GM18870 (cell line): ENCODE results near the gene S100A2.
"Not testable (repeated sequence)": the region's sequence is repeated elsewhere in the genome, so short reads cannot be mapped to it uniquely, and the experiment has no call there.

Source experiments
- ATAC-seq: cut with Tn5 transposase; IDR thresholded peaks from one replicate; pipeline ENCODE4 v1.9.1; 2021; ENCODE audit warnings: moderate library complexity; ENCODE audit not compliant: unreplicated experiment

The S100A2 gene

GRCh38 chr1:153566414-153567371, 1.0 kb upstream of the S100A2 start:
- ATAC-seq, result no peak

GRCh38 chr1:153563991-153564390, 1.7 kb downstream of the S100A2 start:
- no peak for ATAC-seq

- ATAC-seq, result no peak
These were observed 2.2 kb downstream of the S100A2 start for GRCh38 chr1:153563483-153563901.

- not testable (repeated sequence) for ATAC-seq
These were observed 3.6 kb downstream of the S100A2 start for GRCh38 chr1:153562021-153562420.

DNA sequence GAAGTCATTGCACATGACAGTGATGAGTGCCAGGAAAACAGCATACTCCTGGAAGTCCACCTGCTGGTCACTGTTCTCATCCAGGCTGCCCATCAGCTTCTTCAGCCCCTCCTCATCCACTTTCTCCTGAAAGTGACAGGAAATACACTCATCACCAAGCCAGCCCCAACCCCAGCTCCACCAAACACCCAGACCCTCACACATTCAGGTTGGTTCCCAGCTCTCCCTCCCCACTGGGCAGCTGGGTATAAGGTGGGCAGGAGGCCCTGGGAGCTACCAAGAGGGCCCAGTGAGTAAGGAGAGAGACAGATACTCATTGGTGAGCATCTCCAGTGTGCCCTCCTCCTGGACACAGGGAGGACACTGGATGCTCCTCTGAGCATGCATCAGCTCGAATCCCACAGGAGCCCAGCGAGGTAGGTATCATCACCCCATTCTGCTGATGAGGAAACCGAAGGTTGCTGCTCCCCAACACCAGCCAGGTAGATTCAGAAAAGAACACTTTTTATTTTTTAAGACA, 4.1 kb downstream of the S100A2 start:
- no peak for ATAC-seq

DNA sequence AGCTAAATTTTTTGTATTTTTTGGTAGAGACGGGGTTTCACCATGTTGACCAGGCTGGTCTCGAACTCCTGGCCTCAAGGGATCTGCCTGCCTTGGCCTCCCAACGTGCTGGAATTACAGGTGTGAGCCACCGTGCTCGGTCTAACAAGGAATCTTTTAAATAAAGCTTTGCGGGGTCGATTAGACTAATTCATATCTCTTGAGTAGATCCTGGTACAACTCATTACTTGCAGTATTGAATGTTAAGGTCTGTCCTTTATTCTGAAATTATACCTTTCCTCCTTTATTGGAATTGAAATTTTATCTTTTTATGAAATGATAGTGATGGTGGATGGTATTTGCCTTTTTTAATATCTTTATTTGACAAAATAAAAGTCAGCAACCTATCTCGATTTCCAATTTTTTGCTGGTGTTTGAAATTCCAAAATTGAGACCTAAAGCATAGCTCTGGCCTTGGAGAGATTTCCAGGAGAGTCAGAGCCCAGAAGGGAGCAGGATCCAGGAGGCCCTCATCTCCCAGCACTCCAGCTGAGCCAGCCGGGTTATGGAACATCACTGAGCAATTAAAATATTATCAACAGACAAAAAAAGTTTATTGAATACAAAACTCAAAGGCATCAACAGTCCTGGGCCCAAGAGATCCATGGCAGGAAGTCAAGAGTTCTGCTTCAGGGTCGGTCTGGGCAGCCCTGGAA, 4.7 kb downstream of the S100A2 start:
- no peak for ATAC-seq

DNA sequence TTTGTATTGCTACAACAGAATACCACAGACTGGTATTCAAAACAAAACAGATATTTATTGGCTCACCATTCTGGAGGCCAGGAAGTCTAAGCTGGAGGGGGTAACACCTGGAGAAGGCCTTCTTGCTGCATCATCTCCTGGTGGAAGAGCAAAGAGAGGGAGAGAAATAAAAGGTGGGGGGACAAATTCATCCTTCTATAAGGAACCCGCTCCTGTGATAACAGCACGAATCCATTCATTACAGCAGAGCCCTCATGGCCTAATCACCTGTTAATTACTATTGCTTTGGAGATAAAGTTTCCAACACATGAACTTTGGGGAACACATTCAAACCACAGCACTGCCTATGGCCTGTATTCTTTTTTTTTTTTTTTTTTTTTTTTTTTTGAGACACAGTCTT, 5.4 kb downstream of the S100A2 start:
- ATAC-seq, result no peak

- no peak for ATAC-seq
These were observed 7.8 kb downstream of the S100A2 start for GRCh38 chr1:153557877-153558276.

- ATAC-seq, result no peak
These were observed 9.3 kb downstream of the S100A2 start for GRCh38 chr1:153556348-153556747.

DNA sequence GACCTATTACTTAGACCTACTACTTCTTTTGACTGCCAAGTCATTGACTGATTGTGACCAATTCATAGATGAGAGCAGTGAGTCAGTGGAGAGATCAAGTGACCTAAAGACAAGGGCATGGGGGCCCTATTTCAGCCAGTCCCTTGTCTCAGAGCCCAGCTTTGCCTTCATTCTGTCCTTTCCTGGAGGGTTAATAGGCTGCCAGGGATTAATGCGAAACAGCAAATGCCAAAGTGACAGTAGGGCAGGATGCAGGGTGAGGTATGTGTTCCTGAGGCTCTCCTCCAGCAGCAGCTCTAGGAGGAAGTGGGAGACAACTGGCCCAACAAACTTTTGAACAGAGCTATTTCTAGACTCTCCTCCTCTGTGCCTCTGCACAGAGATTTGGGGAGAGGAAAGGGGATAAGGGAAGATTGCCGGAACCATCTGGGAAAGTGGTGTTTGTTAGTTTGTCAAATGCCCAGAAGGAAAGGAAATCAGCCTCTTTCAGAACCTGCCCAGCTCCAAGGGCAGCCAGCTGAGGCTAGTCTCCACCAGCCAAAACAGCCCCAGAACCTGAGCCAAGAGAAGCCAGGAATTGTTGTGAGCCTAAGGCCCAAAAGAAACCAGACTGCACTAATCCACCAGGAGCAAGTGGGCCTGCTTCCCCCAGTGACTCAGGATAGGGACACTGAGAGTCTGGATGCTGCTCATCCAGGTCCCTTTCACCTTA, 11.7 kb downstream of the S100A2 start:
- no peak for ATAC-seq

- ATAC-seq, result no peak
These were observed 12.5 kb downstream of the S100A2 start for GRCh38 chr1:153553096-153553495.

GRCh38 chr1:153552335-153552734, 13.3 kb downstream of the S100A2 start:
- no peak for ATAC-seq

GRCh38 chr1:153550827-153551500, 14.7 kb downstream of the S100A2 start:
- no peak for ATAC-seq

DNA sequence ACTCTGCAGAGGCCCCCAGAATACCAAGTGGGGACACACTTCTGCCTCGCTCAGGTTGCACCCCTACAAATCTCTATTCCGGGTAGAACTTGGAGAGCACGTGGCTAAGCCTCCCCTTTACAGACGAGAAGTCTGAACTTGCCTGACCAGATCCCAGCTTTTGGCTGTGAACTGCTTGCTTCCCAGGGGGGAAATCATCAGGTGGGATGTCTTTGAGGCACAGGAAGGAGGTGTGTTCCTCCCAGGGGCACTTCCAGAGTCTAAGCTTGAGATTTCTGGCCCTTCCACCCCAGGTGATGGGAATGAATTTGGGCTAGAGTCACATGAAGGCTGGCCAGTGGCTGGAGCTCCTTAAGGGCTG, 15.3 kb downstream of the S100A2 start:
- no peak for ATAC-seq

DNA sequence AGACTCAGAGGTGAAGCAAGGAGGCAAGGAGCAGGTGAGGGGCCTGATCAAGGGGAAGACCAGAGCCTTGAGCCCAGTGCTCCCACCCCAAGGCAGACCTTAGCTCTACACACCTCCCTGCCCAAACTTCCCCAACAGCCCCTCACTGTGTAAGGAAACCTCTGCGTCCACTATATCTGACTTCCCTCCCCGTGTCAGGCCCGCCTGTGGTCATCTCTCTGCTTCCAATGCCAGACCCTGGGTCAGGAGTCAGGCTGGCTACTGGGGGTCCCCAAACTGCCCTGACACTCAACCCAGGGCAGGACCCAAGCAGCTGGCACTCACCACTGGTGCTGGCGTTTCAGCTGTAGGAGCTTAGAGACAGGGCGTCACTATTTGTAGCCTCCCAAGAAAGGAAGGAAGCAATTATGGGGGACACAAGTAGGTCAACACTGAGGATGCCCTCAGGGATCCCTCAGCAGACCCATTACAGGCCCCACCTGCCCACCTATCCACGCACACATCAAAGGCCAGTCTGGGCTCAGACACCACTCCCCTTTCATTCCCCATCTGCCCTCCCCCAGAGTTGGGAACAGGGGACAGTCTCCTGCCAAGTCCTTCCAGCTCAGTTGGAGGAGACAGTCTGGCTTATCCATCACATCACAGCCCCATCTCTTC, 15.8 kb downstream of the S100A2 start:
- ATAC-seq, result no peak

GRCh38 chr1:153548722-153549688, 16.6 kb downstream of the S100A2 start, which contains the start of gene S100A3:
Gene S100A3 (minus strand): TSS chr1:153549258. CDS start chr1:153548485, 773 bp downstream.
- no peak for ATAC-seq

- ATAC-seq, result no peak
These were observed 17.8 kb downstream of the S100A2 start for GRCh38 chr1:153547560-153548551.
